PFSK-1 (cell line): ENCODE measurements around the gene STKLD1.

Experiments used
- POLR2AphosphoS5 ChIP-seq: IDR thresholded peaks from 2 replicates; pipeline ENCODE4 v1.6.1; 2012; ENCODE audit warnings: low read depth, mild to moderate bottlenecking, control low read depth, low read length, moderate library complexity
- TAF1 ChIP-seq: IDR thresholded peaks from 2 replicates; pipeline ENCODE4 v1.6.1; 2012; ENCODE audit warnings: low read length, control low read depth, borderline replicate concordance; ENCODE audit not compliant: insufficient read depth
- TF ChIP-seq, protein P1 (sequence below), 2 experiments: IDR thresholded peaks; 2 replicates each; pipeline versions ENCODE4 v1.6.1 to v1.8.0; 2011 to 2012; ENCODE audit warnings: low read depth in 2 of 2, low read length in 2 of 2, control low read depth in 1 of 2, inconsistent platforms in 1 of 2, mild to moderate bottlenecking in 1 of 2, moderate library complexity in 1 of 2; ENCODE audit not compliant: insufficient read depth in 1 of 2

GRCh38 chr9:133454325-133454724, 78.2 kb downstream of the STKLD1 start:
- TF ChIP-seq TAF1, result no peak
- TF ChIP-seq, protein P1, sequence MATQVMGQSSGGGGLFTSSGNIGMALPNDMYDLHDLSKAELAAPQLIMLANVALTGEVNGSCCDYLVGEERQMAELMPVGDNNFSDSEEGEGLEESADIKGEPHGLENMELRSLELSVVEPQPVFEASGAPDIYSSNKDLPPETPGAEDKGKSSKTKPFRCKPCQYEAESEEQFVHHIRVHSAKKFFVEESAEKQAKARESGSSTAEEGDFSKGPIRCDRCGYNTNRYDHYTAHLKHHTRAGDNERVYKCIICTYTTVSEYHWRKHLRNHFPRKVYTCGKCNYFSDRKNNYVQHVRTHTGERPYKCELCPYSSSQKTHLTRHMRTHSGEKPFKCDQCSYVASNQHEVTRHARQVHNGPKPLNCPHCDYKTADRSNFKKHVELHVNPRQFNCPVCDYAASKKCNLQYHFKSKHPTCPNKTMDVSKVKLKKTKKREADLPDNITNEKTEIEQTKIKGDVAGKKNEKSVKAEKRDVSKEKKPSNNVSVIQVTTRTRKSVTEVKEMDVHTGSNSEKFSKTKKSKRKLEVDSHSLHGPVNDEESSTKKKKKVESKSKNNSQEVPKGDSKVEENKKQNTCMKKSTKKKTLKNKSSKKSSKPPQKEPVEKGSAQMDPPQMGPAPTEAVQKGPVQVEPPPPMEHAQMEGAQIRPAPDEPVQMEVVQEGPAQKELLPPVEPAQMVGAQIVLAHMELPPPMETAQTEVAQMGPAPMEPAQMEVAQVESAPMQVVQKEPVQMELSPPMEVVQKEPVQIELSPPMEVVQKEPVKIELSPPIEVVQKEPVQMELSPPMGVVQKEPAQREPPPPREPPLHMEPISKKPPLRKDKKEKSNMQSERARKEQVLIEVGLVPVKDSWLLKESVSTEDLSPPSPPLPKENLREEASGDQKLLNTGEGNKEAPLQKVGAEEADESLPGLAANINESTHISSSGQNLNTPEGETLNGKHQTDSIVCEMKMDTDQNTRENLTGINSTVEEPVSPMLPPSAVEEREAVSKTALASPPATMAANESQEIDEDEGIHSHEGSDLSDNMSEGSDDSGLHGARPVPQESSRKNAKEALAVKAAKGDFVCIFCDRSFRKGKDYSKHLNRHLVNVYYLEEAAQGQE (IDR thresholded peaks at IDR 0.05; ENCODE audit: insufficient read depth in 1 of 2, low read depth in 2 of 2, low read length in 2 of 2), result no peak
- TF ChIP-seq POLR2AphosphoS5, result no peak
